ENCODE data around the gene SRGAP3.

DNA sequence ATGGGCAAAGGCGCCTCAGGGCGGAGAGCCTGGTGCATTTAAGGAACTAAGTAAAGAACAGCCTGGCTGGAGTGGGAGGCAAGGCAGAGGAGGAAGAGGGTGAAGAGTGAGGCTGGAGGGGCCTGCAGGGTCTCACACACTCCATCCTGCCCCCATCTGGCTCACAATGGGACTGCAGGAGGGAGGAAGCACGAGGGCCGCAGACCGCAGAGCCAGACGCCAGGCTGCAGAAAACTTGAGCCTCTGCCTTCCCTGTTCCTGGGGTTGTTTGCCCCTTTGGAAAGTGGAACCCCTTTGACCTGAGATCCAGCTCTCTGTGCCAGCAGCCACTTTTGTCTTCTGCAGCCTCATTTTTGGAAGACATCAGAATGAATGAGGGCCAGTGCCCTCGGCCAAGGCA lies 138.0 kb downstream of the SRGAP3 start:
- TF ChIP-seq, protein P1, sequence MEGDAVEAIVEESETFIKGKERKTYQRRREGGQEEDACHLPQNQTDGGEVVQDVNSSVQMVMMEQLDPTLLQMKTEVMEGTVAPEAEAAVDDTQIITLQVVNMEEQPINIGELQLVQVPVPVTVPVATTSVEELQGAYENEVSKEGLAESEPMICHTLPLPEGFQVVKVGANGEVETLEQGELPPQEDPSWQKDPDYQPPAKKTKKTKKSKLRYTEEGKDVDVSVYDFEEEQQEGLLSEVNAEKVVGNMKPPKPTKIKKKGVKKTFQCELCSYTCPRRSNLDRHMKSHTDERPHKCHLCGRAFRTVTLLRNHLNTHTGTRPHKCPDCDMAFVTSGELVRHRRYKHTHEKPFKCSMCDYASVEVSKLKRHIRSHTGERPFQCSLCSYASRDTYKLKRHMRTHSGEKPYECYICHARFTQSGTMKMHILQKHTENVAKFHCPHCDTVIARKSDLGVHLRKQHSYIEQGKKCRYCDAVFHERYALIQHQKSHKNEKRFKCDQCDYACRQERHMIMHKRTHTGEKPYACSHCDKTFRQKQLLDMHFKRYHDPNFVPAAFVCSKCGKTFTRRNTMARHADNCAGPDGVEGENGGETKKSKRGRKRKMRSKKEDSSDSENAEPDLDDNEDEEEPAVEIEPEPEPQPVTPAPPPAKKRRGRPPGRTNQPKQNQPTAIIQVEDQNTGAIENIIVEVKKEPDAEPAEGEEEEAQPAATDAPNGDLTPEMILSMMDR (conservative IDR thresholded peaks at IDR 0.05; ENCODE audit: low read length), result no peak; the same call in 1 of the 2 replicates
- TF ChIP-seq EZH2phosphoT487 (IDR thresholded peaks at IDR 0.05; ENCODE audit: borderline replicate concordance), result no peak

All from Loucy (cell line).